Measurements from ENCODE around the gene CELA2A.

CELA2A gene

GRCh38 chr1:15456313-15456954 lies at the start of gene CELA2A:
Gene CELA2A, plus strand, starts transcription at chr1:15456732. Its CDS starts 22 bp downstream, at chr1:15456754.
- DNase-seq (ENCODE audit: low read depth): no peak

GRCh38 chr1:15407580-15407979 lies 49.0 kb upstream of the CELA2A start:
- no peak for DNase-seq (ENCODE audit: low read depth)

- no peak for DNase-seq (ENCODE audit: low read depth)
Measured at GRCh38 chr1:15408890-15409387, 47.6 kb upstream of the CELA2A start.

- no peak for DNase-seq (ENCODE audit: low read depth)
Measured at GRCh38 chr1:15409388-15410222, 46.9 kb upstream of the CELA2A start, which contains the start of gene EFHD2. Gene EFHD2, plus strand, starts transcription at chr1:15409888. Its CDS starts 84 bp downstream, at chr1:15409972.

- no peak for DNase-seq (ENCODE audit: low read depth)
Measured at GRCh38 chr1:15410223-15410883, 46.2 kb upstream of the CELA2A start.

GRCh38 chr1:15410884-15411245 lies 45.7 kb upstream of the CELA2A start:
- DNase-seq (ENCODE audit: low read depth): no peak

- no peak for DNase-seq (ENCODE audit: low read depth)
Measured at GRCh38 chr1:15411593-15412137, 44.9 kb upstream of the CELA2A start.

- no peak for DNase-seq (ENCODE audit: low read depth)
Measured at GRCh38 chr1:15412175-15412800, 44.2 kb upstream of the CELA2A start.

- no peak for DNase-seq (ENCODE audit: low read depth)
Measured at GRCh38 chr1:15412843-15413242, 43.7 kb upstream of the CELA2A start.

- DNase-seq (ENCODE audit: low read depth): no peak
Measured at GRCh38 chr1:15413563-15414444, 42.7 kb upstream of the CELA2A start.

GRCh38 chr1:15414445-15414983 lies 42.0 kb upstream of the CELA2A start:
- DNase-seq (ENCODE audit: low read depth): no peak

- DNase-seq (ENCODE audit: low read depth): no peak
Measured at GRCh38 chr1:15417059-15417934, 39.2 kb upstream of the CELA2A start.

GRCh38 chr1:15418806-15419515 lies 37.6 kb upstream of the CELA2A start:
- DNase-seq (ENCODE audit: low read depth): no peak

GRCh38 chr1:15420853-15421465 lies 35.6 kb upstream of the CELA2A start:
- DNase-seq (ENCODE audit: low read depth): no peak

GRCh38 chr1:15422871-15423270 lies 33.7 kb upstream of the CELA2A start:
- DNase-seq (ENCODE audit: low read depth): no peak

GRCh38 chr1:15423355-15424077 lies 33.0 kb upstream of the CELA2A start:
- DNase-seq (ENCODE audit: low read depth): no peak

- DNase-seq (ENCODE audit: low read depth): no peak
Measured at GRCh38 chr1:15424146-15424667, 32.3 kb upstream of the CELA2A start.

- DNase-seq (ENCODE audit: low read depth): no peak
Measured at GRCh38 chr1:15424981-15425380, 31.6 kb upstream of the CELA2A start.
